MM.1S (cell line): ENCODE measurements around the gene RAET1L.

Source experiments
- CTCF ChIP-seq: fragments of 300-600 bp; sonication (generic); IDR thresholded peaks from 2 replicates; pipeline ENCODE4 v1.5.1; 2016; ENCODE audit warnings: antibody characterized with exemption, low read length, mixed read lengths
- EZH2phosphoT487 ChIP-seq: fragments of 300-600 bp; sonication (generic); IDR thresholded peaks from 2 replicates; pipeline ENCODE4 v1.6.1; 2018; ENCODE audit warnings: antibody characterized with exemption, low read length

- TF ChIP-seq CTCF (no peak), EZH2phosphoT487 (no peak)
These were observed 36.6 kb downstream of the RAET1L start for GRCh38 chr6:149988550-149989346.
